GM18861 (cell line): Measurements from ENCODE around the gene FPGS.
"Not testable (repeated sequence)": the region's sequence is repeated elsewhere in the genome, so short reads cannot be mapped to it uniquely, and the experiment has no call there.

ENCODE experiments used
- ATAC-seq: cut with Tn5 transposase; IDR thresholded peaks from one replicate; pipeline ENCODE4 v1.9.1; 2021; ENCODE audit not compliant: unreplicated experiment

Gene FPGS

GRCh38 chr9:127835991-127836516 is 33.4 kb downstream of the FPGS start:
- ATAC-seq, result no peak

- ATAC-seq, result not testable (repeated sequence)
Observed at GRCh38 chr9:127836561-127836960, 33.9 kb downstream of the FPGS start.

- ATAC-seq, result no peak
Observed at GRCh38 chr9:127837346-127837745, 34.7 kb downstream of the FPGS start.

- ATAC-seq, result no peak
Observed at GRCh38 chr9:127838375-127839078, 35.8 kb downstream of the FPGS start.

- no peak for ATAC-seq
Observed at GRCh38 chr9:127841087-127841835, 38.6 kb downstream of the FPGS start.

GRCh38 chr9:127844821-127845359 is 42.2 kb downstream of the FPGS start:
- ATAC-seq, result no peak

- not testable (repeated sequence) for ATAC-seq
Observed at GRCh38 chr9:127845619-127846018, 42.9 kb downstream of the FPGS start.

GRCh38 chr9:127846443-127847177 is 43.9 kb downstream of the FPGS start:
- no peak for ATAC-seq

GRCh38 chr9:127847178-127847510 is 44.5 kb downstream of the FPGS start:
- ATAC-seq, result no peak

GRCh38 chr9:127847833-127848755 is 45.4 kb downstream of the FPGS start:
- ATAC-seq, result no peak

GRCh38 chr9:127848756-127849504 is 46.2 kb downstream of the FPGS start:
- ATAC-seq, result no peak

- ATAC-seq, result no peak
Observed at GRCh38 chr9:127850286-127850830, 47.7 kb downstream of the FPGS start.

GRCh38 chr9:127852829-127853228 is 50.1 kb downstream of the FPGS start:
- ATAC-seq, result no peak

GRCh38 chr9:127853312-127854183 is 50.9 kb downstream of the FPGS start:
- no peak for ATAC-seq

GRCh38 chr9:127854184-127854806 is 51.6 kb downstream of the FPGS start, which contains the start of gene ENG:
ENG (minus strand) TSS chr9:127854658; CDS start chr9:127854355, 303 bp downstream.
- ATAC-seq, result no peak

- no peak for ATAC-seq
Observed at GRCh38 chr9:127854960-127855359, 52.3 kb downstream of the FPGS start.

GRCh38 chr9:127855522-127855921 is 52.8 kb downstream of the FPGS start:
- ATAC-seq, result no peak
